Neural progenitor cell (in vitro differentiated cells): ENCODE results near the gene FAF1.

Source experiments
- EZH2 ChIP-seq: fragments of 200-600 bp; sonication (generic); IDR thresholded peaks from 2 replicates; pipeline ENCODE4 v1.6.1; 2017; ENCODE audit warnings: antibody characterized with exemption, mild to moderate bottlenecking, moderate library complexity
- EZH2phosphoT487 ChIP-seq: fragments of 200-600 bp; sonication (generic); IDR thresholded peaks from 2 replicates; pipeline ENCODE4 v1.6.1; 2017; ENCODE audit warnings: antibody characterized with exemption
- TF ChIP-seq, protein P1 (sequence below): fragments of 200-600 bp; sonication (generic); IDR thresholded peaks from 2 replicates; pipeline ENCODE4 v1.5.1; 2017; ENCODE audit warnings: antibody characterized with exemption, mild to moderate bottlenecking

DNA sequence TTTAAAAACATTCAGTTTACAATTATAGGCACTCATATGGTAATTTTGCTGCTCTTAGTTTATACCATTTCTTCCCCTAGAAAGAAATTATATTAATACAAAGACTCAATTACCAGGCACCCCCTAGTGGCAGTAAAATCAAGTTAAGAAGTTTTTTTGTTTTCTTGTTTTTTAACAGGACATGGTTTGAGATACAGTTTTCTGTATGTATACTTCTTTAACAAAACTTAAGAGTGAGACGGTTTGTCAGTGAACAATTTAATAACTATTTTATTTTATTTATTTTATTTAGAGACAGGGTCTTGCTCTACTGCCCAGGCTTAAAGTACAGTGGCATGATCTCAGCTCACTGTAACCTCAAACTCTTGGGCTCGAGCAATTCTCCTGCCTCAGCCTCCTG is 224.6 kb downstream of the FAF1 start:
- TF ChIP-seq EZH2 (no peak), EZH2phosphoT487 (no peak)
- TF ChIP-seq, protein P1, sequence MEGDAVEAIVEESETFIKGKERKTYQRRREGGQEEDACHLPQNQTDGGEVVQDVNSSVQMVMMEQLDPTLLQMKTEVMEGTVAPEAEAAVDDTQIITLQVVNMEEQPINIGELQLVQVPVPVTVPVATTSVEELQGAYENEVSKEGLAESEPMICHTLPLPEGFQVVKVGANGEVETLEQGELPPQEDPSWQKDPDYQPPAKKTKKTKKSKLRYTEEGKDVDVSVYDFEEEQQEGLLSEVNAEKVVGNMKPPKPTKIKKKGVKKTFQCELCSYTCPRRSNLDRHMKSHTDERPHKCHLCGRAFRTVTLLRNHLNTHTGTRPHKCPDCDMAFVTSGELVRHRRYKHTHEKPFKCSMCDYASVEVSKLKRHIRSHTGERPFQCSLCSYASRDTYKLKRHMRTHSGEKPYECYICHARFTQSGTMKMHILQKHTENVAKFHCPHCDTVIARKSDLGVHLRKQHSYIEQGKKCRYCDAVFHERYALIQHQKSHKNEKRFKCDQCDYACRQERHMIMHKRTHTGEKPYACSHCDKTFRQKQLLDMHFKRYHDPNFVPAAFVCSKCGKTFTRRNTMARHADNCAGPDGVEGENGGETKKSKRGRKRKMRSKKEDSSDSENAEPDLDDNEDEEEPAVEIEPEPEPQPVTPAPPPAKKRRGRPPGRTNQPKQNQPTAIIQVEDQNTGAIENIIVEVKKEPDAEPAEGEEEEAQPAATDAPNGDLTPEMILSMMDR: peak; percentile 65
